ENCODE measurements around the gene TK2. TPM values are rescaled to one million over a fixed set of nuclear protein-coding genes. Genes with fewer than 3 reads are reported as not detected.
"Not testable (repeated sequence)": the region's sequence is repeated elsewhere in the genome, so short reads cannot be mapped to it uniquely, and the experiment has no call there.

The TK2 gene
- total RNA-seq, 3 donors from 2014 or later, result 33.1 to 98.4 (median 40.4) TPM

DNA sequence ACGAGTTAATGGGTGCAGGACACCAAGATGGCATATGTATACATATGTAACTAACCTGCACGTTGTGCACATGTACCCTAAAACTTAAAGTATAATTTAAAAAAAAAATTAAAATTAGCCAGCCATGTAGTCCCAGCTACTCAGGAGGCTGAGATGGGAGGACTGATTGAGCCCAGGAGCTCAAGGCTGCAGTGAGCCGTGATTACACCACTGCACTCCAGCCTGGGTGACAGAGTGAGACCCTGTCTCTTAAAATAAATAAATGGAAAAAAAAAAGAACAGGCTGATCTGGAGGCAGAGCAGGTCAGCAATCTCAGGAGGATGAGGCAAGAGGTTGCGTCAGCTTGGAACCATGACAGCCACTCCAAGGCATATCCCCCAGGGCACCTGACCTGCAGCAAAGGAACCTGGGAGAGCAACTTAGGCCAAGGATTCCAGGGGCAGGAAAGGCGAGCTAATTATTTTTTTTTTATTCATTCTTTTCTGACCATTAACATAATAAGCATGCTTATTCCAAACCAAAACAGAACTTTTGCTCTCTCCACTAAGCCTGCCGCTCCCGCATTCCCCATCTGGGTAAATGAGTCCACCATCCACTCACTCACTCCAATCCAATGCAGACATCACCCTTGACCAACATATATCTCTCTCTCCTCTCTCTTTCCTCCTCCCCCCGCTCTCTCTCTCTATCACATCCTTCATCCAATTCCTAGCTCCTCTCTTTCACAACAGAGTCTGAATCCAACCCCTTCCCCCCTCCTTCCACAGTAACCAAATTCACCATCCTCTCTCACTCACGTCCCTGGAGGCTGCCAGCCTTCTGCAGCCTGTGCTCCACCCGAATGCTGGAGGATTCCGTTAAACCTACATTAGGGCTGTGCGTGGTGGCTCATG is 47.7 kb downstream of the TK2 start:
- Histone ChIP-seq H3K4me3 (peak overlapping the region in 1 of 3 donors; percentile 3), H3K27ac (peak overlapping the region; percentile 38 to 62), H3K27me3 (no peaks in the 10 kb centered on the region), H3K4me1 (no peaks in the 10 kb centered on the region), H3K9me3 (no peaks in the 10 kb centered on the region), H3K36me3 (no peaks in the 10 kb centered on the region)
- TF ChIP-seq POLR2AphosphoS5 (IDR thresholded peaks at IDR 0.05), result peak in 2 of 3 donors; percentile 69 to 88
- TF ChIP-seq POLR2A (IDR thresholded peaks at IDR 0.05), result no peak
- DNase-seq (ENCODE audit: low spot score in 2 of 2), result peak in 1 of 2 donors; percentile 56
- intact Hi-C loops (cut with DNase I; ENCODE audit: low total_unique reads), result no loop called here

DNA sequence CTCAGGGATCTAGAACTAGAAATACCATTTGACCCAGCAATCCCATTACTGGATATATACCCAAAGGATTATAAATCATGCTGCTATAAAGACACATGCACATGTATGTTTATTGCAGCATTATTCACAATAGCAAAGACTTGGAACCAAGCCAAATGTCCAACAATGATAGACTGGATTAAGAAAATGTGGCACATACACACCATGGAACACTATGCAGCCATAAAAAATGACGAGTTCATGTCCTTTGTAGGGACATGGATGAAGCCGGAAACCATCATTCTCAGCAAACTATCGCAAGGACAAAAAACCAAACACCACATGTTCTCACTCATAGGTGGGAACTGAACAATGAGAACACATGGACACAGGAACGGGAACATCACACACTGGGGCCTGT is 48.4 kb downstream of the TK2 start:
- H3K9me3 ChIP-seq; H3K27ac ChIP-seq; H3K27me3 ChIP-seq; H3K4me1 ChIP-seq; H3K4me3 ChIP-seq; H3K36me3 ChIP-seq; DNase-seq (ENCODE audit: low spot score in 2 of 2); intact Hi-C loops (cut with DNase I; ENCODE audit: low total_unique reads): not testable (repeated sequence)

GRCh38 chr16:66497921-66498320 is 52.0 kb downstream of the TK2 start:
- H3K27me3 ChIP-seq; H3K4me3 ChIP-seq; H3K27ac ChIP-seq; intact Hi-C loops (cut with DNase I; ENCODE audit: low total_unique reads); H3K4me1 ChIP-seq; DNase-seq (ENCODE audit: low spot score in 2 of 2); H3K36me3 ChIP-seq; H3K9me3 ChIP-seq: not testable (repeated sequence)

GRCh38 chr16:66496226-66496625 is 53.7 kb downstream of the TK2 start:
- H3K36me3 ChIP-seq; H3K27me3 ChIP-seq; H3K4me3 ChIP-seq; intact Hi-C loops (cut with DNase I; ENCODE audit: low total_unique reads); H3K9me3 ChIP-seq; H3K27ac ChIP-seq; H3K4me1 ChIP-seq: not testable (repeated sequence)
- peak in 1 of 2 donors; percentile 20 for DNase-seq (ENCODE audit: low spot score in 2 of 2)

DNA sequence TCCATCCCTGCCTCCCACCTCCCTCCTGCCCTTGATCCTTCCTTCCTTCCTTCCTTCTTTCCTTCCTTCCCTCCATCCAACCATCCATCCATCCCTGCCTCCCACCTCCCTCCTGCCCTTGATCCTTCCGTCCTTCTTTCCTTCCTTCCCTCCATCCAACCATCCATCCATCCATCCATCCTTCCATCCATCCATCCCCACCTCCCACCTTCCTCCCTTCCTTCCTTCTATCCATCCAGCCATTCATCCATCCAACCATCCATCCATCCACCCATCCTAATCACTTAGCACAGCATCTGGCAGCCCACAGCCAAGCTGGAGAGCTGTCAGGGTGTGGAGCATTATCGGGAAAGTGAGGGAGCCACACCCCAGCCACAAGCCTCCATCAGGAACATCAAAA is 54.5 kb downstream of the TK2 start:
- Histone ChIP-seq H3K4me3 (no peak overlapping the region), H3K36me3 (no peaks in the 10 kb centered on the region), H3K27me3 (no peaks in the 10 kb centered on the region), H3K9me3 (no peaks in the 10 kb centered on the region), H3K27ac (no peak overlapping the region), H3K4me1 (no peaks in the 10 kb centered on the region)
- DNase-seq (ENCODE audit: low spot score in 2 of 2), result peak in 1 of 2 donors; percentile 17
- TF ChIP-seq CTCF (IDR thresholded peaks at IDR 0.05) (no peak), POLR2AphosphoS5 (IDR thresholded peaks at IDR 0.05) (no peak), POLR2A (IDR thresholded peaks at IDR 0.05) (no peak)
- intact Hi-C loops (cut with DNase I; ENCODE audit: low total_unique reads), result no loop called here

GRCh38 chr16:66494916-66495315 is 55.0 kb downstream of the TK2 start:
- TF ChIP-seq POLR2AphosphoS5 (IDR thresholded peaks at IDR 0.05), result no peak
- TF ChIP-seq CTCF (IDR thresholded peaks at IDR 0.05), result no peak
- TF ChIP-seq POLR2A (IDR thresholded peaks at IDR 0.05), result no peak
- Histone ChIP-seq H3K27ac (no peak overlapping the region), H3K9me3 (no peaks in the 10 kb centered on the region), H3K36me3 (no peaks in the 10 kb centered on the region), H3K4me1 (no peaks in the 10 kb centered on the region), H3K4me3 (no peak overlapping the region), H3K27me3 (no peaks in the 10 kb centered on the region)
- peak in 1 of 2 donors; percentile 17 for DNase-seq (ENCODE audit: low spot score in 2 of 2)
- intact Hi-C loops (cut with DNase I; ENCODE audit: low total_unique reads), result no loop called here

- Histone ChIP-seq H3K4me1 (no peaks in the 10 kb centered on the region), H3K27me3 (no peaks in the 10 kb centered on the region), H3K4me3 (no peak overlapping the region), H3K9me3 (no peaks in the 10 kb centered on the region), H3K27ac (no peak overlapping the region), H3K36me3 (no peaks in the 10 kb centered on the region)
- DNase-seq (ENCODE audit: low spot score in 2 of 2), result peak in 1 of 2 donors; percentile 45
- intact Hi-C loops (cut with DNase I; ENCODE audit: low total_unique reads), result no loop called here
- no peak for TF ChIP-seq POLR2A (IDR thresholded peaks at IDR 0.05)
- TF ChIP-seq POLR2AphosphoS5 (IDR thresholded peaks at IDR 0.05), result no peak
- no peak for TF ChIP-seq CTCF (IDR thresholded peaks at IDR 0.05)
Observed at GRCh38 chr16:66493490-66494401, 56.2 kb downstream of the TK2 start.

Data from breast epithelium (tissue), 4 donors.